H9 (cell line): ENCODE results near the gene VIT. TPM values are rescaled to one million over a fixed set of nuclear protein-coding genes. Genes with fewer than 3 reads are reported as not detected.

Source experiments
- DNase-seq: peaks from one replicate; pipeline ENCODE4 v3.0.0-alpha.2; 2017
- H2AFZ ChIP-seq: one replicate; pipeline ENCODE4 v1.6.1; 2013; ENCODE audit warnings: mild to moderate bottlenecking, low read length, control low read depth, moderate library complexity
- H2AK5ac ChIP-seq: 2 replicates; pipeline ENCODE4 v1.6.1; 2013; ENCODE audit warnings: low read length, control low read depth, mixed read lengths; ENCODE audit not compliant: insufficient read length
- H2BK120ac ChIP-seq: one replicate; pipeline ENCODE4 v1.6.1; 2013; ENCODE audit warnings: low read depth, mild to moderate bottlenecking, low read length, control low read depth, inconsistent platforms; ENCODE audit not compliant: poor library complexity, severe bottlenecking
- H2BK12ac ChIP-seq: 2 replicates; pipeline ENCODE4 v1.6.1; 2013; ENCODE audit warnings: low read length, control low read depth, mixed read lengths, low read depth; ENCODE audit not compliant: insufficient read length
- H2BK15ac ChIP-seq: 2 replicates; pipeline ENCODE4 v1.6.1; 2013; ENCODE audit warnings: low read depth, low read length, control low read depth
- H2BK20ac ChIP-seq: one replicate; pipeline ENCODE4 v1.6.1; 2013; ENCODE audit warnings: low read depth, mild to moderate bottlenecking, low read length, control low read depth, inconsistent platforms; ENCODE audit not compliant: poor library complexity, severe bottlenecking
- H2BK5ac ChIP-seq: 2 replicates; pipeline ENCODE4 v1.6.1; 2013; ENCODE audit warnings: low read length, control low read depth, mixed read lengths; ENCODE audit not compliant: insufficient read length
- H3K14ac ChIP-seq: 2 replicates; pipeline ENCODE4 v1.6.1; 2013; ENCODE audit warnings: low read length, control low read depth; ENCODE audit not compliant: insufficient read depth
- H3K18ac ChIP-seq: 2 replicates; pipeline ENCODE4 v1.6.1; 2013; ENCODE audit warnings: low read depth, mild to moderate bottlenecking, mixed read lengths, low read length, control low read depth; ENCODE audit not compliant: insufficient read length
- H3K23ac ChIP-seq: 2 replicates; pipeline ENCODE4 v1.6.1; 2013; ENCODE audit warnings: low read length, control low read depth, mixed read lengths, low read depth; ENCODE audit not compliant: insufficient read length
- H3K23me2 ChIP-seq: 2 replicates; pipeline ENCODE4 v1.6.1; 2013; ENCODE audit warnings: low read depth, mild to moderate bottlenecking, mixed read lengths, low read length, control low read depth; ENCODE audit not compliant: insufficient read length, poor library complexity, severe bottlenecking
- H3K27ac ChIP-seq: 2 replicates; pipeline ENCODE4 v1.5.1; 2013; ENCODE audit warnings: low read length, control low read depth, mixed read lengths, low read depth; ENCODE audit not compliant: insufficient read length
- H3K27me3 ChIP-seq: 2 replicates; pipeline ENCODE4 v1.6.1; 2013; ENCODE audit warnings: low read length, control low read depth, inconsistent platforms; ENCODE audit not compliant: insufficient read depth
- H3K4ac ChIP-seq: 2 replicates; pipeline ENCODE4 v1.6.1; 2013; ENCODE audit warnings: low read depth, mild to moderate bottlenecking, control low read depth, inconsistent platforms, low read length, moderate library complexity
- H3K4me1 ChIP-seq: 2 replicates; pipeline ENCODE4 v1.6.1; 2013; ENCODE audit warnings: low read length, control low read depth, inconsistent platforms; ENCODE audit not compliant: insufficient read depth
- H3K4me2 ChIP-seq: 2 replicates; pipeline ENCODE4 v1.6.1; 2013; ENCODE audit warnings: low read length, control low read depth, mixed read lengths; ENCODE audit not compliant: insufficient read length, insufficient read depth
- H3K56ac ChIP-seq: 2 replicates; pipeline ENCODE4 v1.6.1; 2013; ENCODE audit warnings: low read depth, mild to moderate bottlenecking, mixed read lengths, low read length, control low read depth; ENCODE audit not compliant: insufficient read length
- H3K79me1 ChIP-seq: 2 replicates; pipeline ENCODE4 v1.6.1; 2013; ENCODE audit warnings: low read depth, mild to moderate bottlenecking, moderate library complexity, low read length, control low read depth, inconsistent platforms; ENCODE audit not compliant: insufficient read depth, poor library complexity, severe bottlenecking
- H3K79me2 ChIP-seq: 2 replicates; pipeline ENCODE4 v1.6.1; 2013; ENCODE audit warnings: low read length, control low read depth, inconsistent platforms; ENCODE audit not compliant: insufficient read depth
- H3K9ac ChIP-seq: 2 replicates; pipeline ENCODE4 v1.6.1; 2013; ENCODE audit warnings: low read length, control low read depth, mixed read lengths; ENCODE audit not compliant: insufficient read length; ENCODE audit errors: extremely low read depth
- H3K9me3 ChIP-seq: one replicate; pipeline ENCODE4 v1.6.1; 2013; ENCODE audit warnings: low read depth, low read length, inconsistent platforms; ENCODE audit not compliant: control insufficient read depth
- H3T11ph ChIP-seq: one replicate; pipeline ENCODE4 v1.6.1; 2013; ENCODE audit warnings: mild to moderate bottlenecking, low read length, control low read depth, inconsistent platforms
- H4K20me1 ChIP-seq: one replicate; pipeline ENCODE4 v1.6.1; 2013; ENCODE audit not compliant: control insufficient read depth, insufficient read length, insufficient read depth
- H4K5ac ChIP-seq: 2 replicates; pipeline ENCODE4 v1.6.1; 2013; ENCODE audit warnings: low read depth, mild to moderate bottlenecking, mixed read lengths, low read length, control low read depth; ENCODE audit not compliant: insufficient read length
- H4K8ac ChIP-seq: replicated peaks from 2 replicates; pipeline ENCODE4 v1.6.1; 2013; ENCODE audit warnings: low read length, control low read depth, mixed read lengths, low read depth; ENCODE audit not compliant: insufficient read length
- H4K91ac ChIP-seq: 2 replicates; pipeline ENCODE4 v1.6.1; 2013; ENCODE audit warnings: low read depth, mild to moderate bottlenecking, moderate library complexity, mixed read lengths, low read length, control low read depth; ENCODE audit not compliant: insufficient read length
- H3K27ac Mint-ChIP-seq, 3 experiments: 2 replicates in 2 of 3; 3 replicates in 1 of 3; pipeline ENCODE4 v1.8.0; 2020 to 2021; ENCODE audit warnings: mixed read lengths in 3 of 3, mild to moderate bottlenecking in 1 of 3, moderate library complexity in 1 of 3
- H3K27me3 Mint-ChIP-seq: 2 replicates; pipeline ENCODE4 v1.8.0; 2021; ENCODE audit warnings: low read depth, mild to moderate bottlenecking, moderate library complexity, mixed read lengths
- H3K36me3 Mint-ChIP-seq, 3 experiments: 2 replicates in 2 of 3; 3 replicates in 1 of 3; pipeline ENCODE4 v1.8.0; 2020 to 2021; ENCODE audit warnings: low read depth in 3 of 3, mixed read lengths in 3 of 3; ENCODE audit not compliant: insufficient read depth in 1 of 3
- H3K4me1 Mint-ChIP-seq, 2 experiments: 2 replicates each; pipeline ENCODE4 v1.8.0; 2020; ENCODE audit warnings: mixed read lengths in 2 of 2
- H3K4me3 Mint-ChIP-seq, 2 experiments: 2 replicates in 1 of 2; 3 replicates in 1 of 2; pipeline ENCODE4 v1.8.0; 2020 to 2021; ENCODE audit warnings: mild to moderate bottlenecking in 2 of 2, mixed read lengths in 2 of 2, moderate library complexity in 1 of 2
- H3K9me3 Mint-ChIP-seq, 2 experiments: 2 replicates in 1 of 2; 3 replicates in 1 of 2; pipeline ENCODE4 v1.8.0; 2020; ENCODE audit warnings: mild to moderate bottlenecking in 2 of 2, mixed read lengths in 2 of 2, moderate library complexity in 1 of 2
- WGBS: extraction: QIAGEN DNeasy Blood & Tissue Kit; methylation state at CpG from one replicate; pipeline ENCODE4 v1.1.7; 2013; ENCODE audit warnings: missing lambda C conversion rate, low lambda C conversion rate, mixed read lengths; ENCODE audit not compliant: insufficient read length; ENCODE audit errors: extremely low coverage; 5-methylcytosine and 5-hydroxymethylcytosine counted together
- total RNA-seq: library from RNA; stranded (reverse); gene quantifications from 2 replicates; pipeline ENCODE4 v1.2.1, GENCODE V29; 2021
- TF ChIP-seq, protein P1 (sequence below): fragments of 200-600 bp; sonication (generic); conservative IDR thresholded peaks from 3 replicates; pipeline ENCODE4 v1.8.0; 2021; ENCODE audit warnings: antibody characterized with exemption, mild to moderate bottlenecking

VIT gene
- total RNA-seq, 1 experiment from 2014 or later = 0.15 TPM

DNA sequence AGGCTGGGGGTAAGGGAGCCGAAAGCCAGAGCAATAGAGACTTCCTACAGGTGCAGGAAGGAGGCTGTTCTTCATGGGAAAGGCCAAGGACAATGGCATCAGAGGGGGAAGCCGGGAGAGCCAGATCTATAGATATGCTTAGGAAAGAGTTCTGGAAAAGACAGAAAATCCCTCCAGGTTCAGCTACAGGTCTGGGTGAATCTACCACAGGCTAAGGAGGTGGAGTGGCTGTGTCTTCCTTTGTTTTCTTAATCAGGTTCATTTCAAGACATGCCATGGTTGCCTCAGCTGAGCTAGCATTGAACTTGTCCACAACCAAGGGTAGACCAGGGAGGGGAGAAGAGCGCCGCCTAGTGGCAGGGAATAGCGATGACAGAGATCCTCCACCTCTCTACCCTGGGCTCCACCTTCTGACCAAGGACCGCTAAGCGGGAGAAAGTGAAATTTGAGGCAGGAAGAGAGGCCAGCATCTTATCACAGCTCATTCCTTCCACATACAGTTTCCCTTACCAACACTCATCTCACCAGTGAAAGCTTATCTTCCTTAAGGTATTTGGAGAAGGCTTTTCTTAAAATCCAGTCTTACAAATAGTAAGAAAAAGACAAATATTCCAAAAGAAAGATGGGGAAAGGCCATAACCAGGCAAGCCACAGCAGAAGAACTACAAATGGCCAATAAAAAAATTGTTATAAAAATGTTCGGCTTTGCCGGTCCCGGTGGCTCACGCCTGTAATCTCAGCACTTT lies 74.2 kb downstream of the VIT start:
- Histone ChIP-seq H3K23ac (no peak overlapping the region), H2BK15ac (no peak overlapping the region), H2BK20ac (no peak overlapping the region), H3T11ph (no peak overlapping the region), H2BK12ac (no peak overlapping the region), H4K20me1 (no peaks in the 10 kb centered on the region), H4K8ac (no peak overlapping the region), H3K4me1 (no peaks in the 10 kb centered on the region), H3K18ac (no peak overlapping the region), H3K27me3 (no peaks in the 10 kb centered on the region), H3K79me1 (no peaks in the 10 kb centered on the region), H3K23me2 (no peaks in the 10 kb centered on the region), H3K4ac (no peak overlapping the region), H3K56ac (no peak overlapping the region), H4K5ac (no peak overlapping the region), H3K27ac (no peak overlapping the region), H3K9ac (no peak overlapping the region), H4K91ac (no peak overlapping the region), H3K4me2 (no peak overlapping the region), H2AK5ac (no peak overlapping the region), H3K14ac (no peak overlapping the region), H2BK5ac (no peak overlapping the region), H2BK120ac (no peak overlapping the region), H2AFZ (no peak overlapping the region), H3K79me2 (no peaks in the 10 kb centered on the region), H3K9me3 (no peaks in the 10 kb centered on the region)
- TF ChIP-seq, protein P1, sequence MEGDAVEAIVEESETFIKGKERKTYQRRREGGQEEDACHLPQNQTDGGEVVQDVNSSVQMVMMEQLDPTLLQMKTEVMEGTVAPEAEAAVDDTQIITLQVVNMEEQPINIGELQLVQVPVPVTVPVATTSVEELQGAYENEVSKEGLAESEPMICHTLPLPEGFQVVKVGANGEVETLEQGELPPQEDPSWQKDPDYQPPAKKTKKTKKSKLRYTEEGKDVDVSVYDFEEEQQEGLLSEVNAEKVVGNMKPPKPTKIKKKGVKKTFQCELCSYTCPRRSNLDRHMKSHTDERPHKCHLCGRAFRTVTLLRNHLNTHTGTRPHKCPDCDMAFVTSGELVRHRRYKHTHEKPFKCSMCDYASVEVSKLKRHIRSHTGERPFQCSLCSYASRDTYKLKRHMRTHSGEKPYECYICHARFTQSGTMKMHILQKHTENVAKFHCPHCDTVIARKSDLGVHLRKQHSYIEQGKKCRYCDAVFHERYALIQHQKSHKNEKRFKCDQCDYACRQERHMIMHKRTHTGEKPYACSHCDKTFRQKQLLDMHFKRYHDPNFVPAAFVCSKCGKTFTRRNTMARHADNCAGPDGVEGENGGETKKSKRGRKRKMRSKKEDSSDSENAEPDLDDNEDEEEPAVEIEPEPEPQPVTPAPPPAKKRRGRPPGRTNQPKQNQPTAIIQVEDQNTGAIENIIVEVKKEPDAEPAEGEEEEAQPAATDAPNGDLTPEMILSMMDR = peak; percentile 98
- H3K36me3 Mint-ChIP-seq = no peaks in the 10 kb centered on the region; a peak in 1 of 7 replicates
- no peak overlapping the region for H3K27ac Mint-ChIP-seq
- peak; percentile 86 for DNase-seq
- H3K4me3 Mint-ChIP-seq = no peak overlapping the region
- H3K4me1 Mint-ChIP-seq = 0 out of 4 replicates have a peak, but pooled peaks cover 2% of the 10 kb centered on the region in 2 experiments
- WGBS = no CpG with 5 or more reads among the region's 11 CpGs
- H3K9me3 Mint-ChIP-seq = no peaks in the 10 kb centered on the region; a peak in 1 of 5 replicates
- no peaks in the 10 kb centered on the region; the same call in 1 of the 2 replicates for H3K27me3 Mint-ChIP-seq
